H1 (cell line): ENCODE results near the gene WDR74. TPM values are rescaled to one million over a fixed set of nuclear protein-coding genes. Genes with fewer than 3 reads are reported as not detected.

ENCODE experiments used
- CBX5 ChIP-seq: fragments of 300-800, 300-1000 bp; sonication (generic); IDR thresholded peaks from 2 replicates; pipeline ENCODE4 v1.7.1; 2016; ENCODE audit warnings: antibody characterized with exemption, low read length, low read depth
- CTBP2 ChIP-seq: IDR thresholded peaks from 2 replicates; pipeline ENCODE4 v1.7.0; 2011; ENCODE audit warnings: borderline replicate concordance, mild to moderate bottlenecking, moderate library complexity, mixed read lengths, low read length; ENCODE audit not compliant: insufficient read depth, insufficient read length
- EP300 ChIP-seq, 2 experiments: IDR thresholded peaks; 1 replicate in 1 of 2; 2 replicates in 1 of 2; pipeline ENCODE4 v1.6.1; 2011 to 2012; ENCODE audit warnings: low read depth in 2 of 2, low read length in 2 of 2, mild to moderate bottlenecking in 2 of 2, borderline replicate concordance in 1 of 2, inconsistent platforms in 1 of 2, moderate library complexity in 1 of 2
- GABPA ChIP-seq: IDR thresholded peaks from 2 replicates; pipeline ENCODE4 v1.6.1; 2011; ENCODE audit warnings: mild to moderate bottlenecking, low read length, moderate library complexity, borderline replicate concordance; ENCODE audit not compliant: insufficient read depth
- HDAC2 ChIP-seq, 2 experiments: fragments of 300-600 bp in 1 of 2; sonication (generic) in 1 of 2; IDR thresholded peaks; 2 replicates each; pipeline ENCODE4 v1.6.1; 2011 to 2012; ENCODE audit warnings: low read depth in 2 of 2, low read length in 2 of 2, mild to moderate bottlenecking in 2 of 2, moderate library complexity in 2 of 2, borderline replicate concordance in 1 of 2, inconsistent platforms in 1 of 2
- HDAC6 ChIP-seq: IDR thresholded peaks from one replicate; pipeline ENCODE4 v1.7.1; 2012; ENCODE audit warnings: low read depth, mild to moderate bottlenecking, inconsistent platforms, low read length, moderate library complexity
- NANOG ChIP-seq: IDR thresholded peaks from 2 replicates; pipeline ENCODE4 v1.6.1; 2011; ENCODE audit warnings: low read length, low read depth, mild to moderate bottlenecking, inconsistent platforms; ENCODE audit not compliant: insufficient read depth, poor library complexity, severe bottlenecking
- PHF8 ChIP-seq: fragments of 200-600 bp; sonication (generic); conservative IDR thresholded peaks from 2 replicates; pipeline ENCODE4 v1.7.1; 2012; ENCODE audit warnings: low read depth, mild to moderate bottlenecking, inconsistent platforms, low read length, moderate library complexity
- POLR2AphosphoS5 ChIP-seq: IDR thresholded peaks from 2 replicates; pipeline ENCODE4 v1.6.1; 2011; ENCODE audit warnings: low read depth, low read length
- RAD21 ChIP-seq, 2 experiments: IDR thresholded peaks in 1 of 2; conservative IDR thresholded peaks in 1 of 2; 2 replicates each; pipeline ENCODE4 v1.6.1; 2011; ENCODE audit warnings: low read depth in 2 of 2, low read length in 2 of 2, improper control_type of control experiment in 1 of 2, inconsistent platforms in 1 of 2, mild to moderate bottlenecking in 1 of 2, moderate library complexity in 1 of 2
- RNF2 ChIP-seq: fragments of 200-900, 300-1000 bp; sonication (generic); IDR thresholded peaks from 2 replicates; pipeline ENCODE4 v1.7.1; 2016; ENCODE audit warnings: borderline replicate concordance, low read depth, mild to moderate bottlenecking, antibody characterized with exemption, low read length; ENCODE audit not compliant: poor library complexity, severe bottlenecking; ENCODE audit errors: missing control alignments
- SAP30 ChIP-seq: fragments of 300-600 bp; sonication (generic); IDR thresholded peaks from 2 replicates; pipeline ENCODE4 v1.7.1; 2012; ENCODE audit warnings: low read length, moderate library complexity, mild to moderate bottlenecking, inconsistent platforms; ENCODE audit not compliant: insufficient read depth, insufficient replicate concordance
- SP2 ChIP-seq: IDR thresholded peaks from 2 replicates; pipeline ENCODE4 v1.6.1; 2012; ENCODE audit warnings: mild to moderate bottlenecking, low read length, inconsistent platforms
- TBP ChIP-seq: IDR thresholded peaks from 2 replicates; pipeline ENCODE4 v1.6.1; 2011; ENCODE audit warnings: low read depth, low read length, improper control_type of control experiment
- TEAD4 ChIP-seq: IDR thresholded peaks from 2 replicates; pipeline ENCODE4 v1.6.1; 2012; ENCODE audit warnings: low read depth, low read length, inconsistent platforms, mixed read lengths
- polyA plus RNA-seq, 7 experiments: library from polyadenylated mRNA; depleted of rRNA in 3 of 7; stranded (reverse) in 5 of 7; unstranded in 2 of 7; fragments of >200 nt in 5 of 7; fragments of 200-250 nt in 2 of 7; gene quantifications; 1 replicate in 5 of 7; 2 replicates in 1 of 7; 4 replicates in 1 of 7; pipeline versions ENCODE4 v1.2.1 to v1.2.3, GENCODE V29; 2011 to 2013; ENCODE audit warnings: missing spikeins in 2 of 7, mixed read lengths in 2 of 7
- total RNA-seq: library from RNA; stranded (reverse); fragmentation: NEBNext Ultra II Directional; extraction: Animal tissue kit (Norgen Biotek cat#: 25700); gene quantifications from 2 replicates; pipeline ENCODE4 v1.2.1, GENCODE V29; 2021
- TF ChIP-seq, protein P1 (sequence below): IDR thresholded peaks from 2 replicates; pipeline ENCODE4 v1.6.1; 2011; ENCODE audit warnings: low read length, improper control_type of control experiment
- TF ChIP-seq, protein P2 (sequence below): IDR thresholded peaks from 2 replicates; pipeline ENCODE4 v1.6.1; 2012; ENCODE audit warnings: inconsistent platforms
- TF ChIP-seq, protein P3 (sequence below): IDR thresholded peaks from 2 replicates; pipeline ENCODE4 v1.6.1; 2012; ENCODE audit warnings: inconsistent platforms

WDR74 gene
- total and polyA plus RNA-seq, 2 of the 8 experiments (the other 6 are each of a cell fraction or from before 2014, with no cell fraction given), result 93.6 to 97.0 TPM

DNA sequence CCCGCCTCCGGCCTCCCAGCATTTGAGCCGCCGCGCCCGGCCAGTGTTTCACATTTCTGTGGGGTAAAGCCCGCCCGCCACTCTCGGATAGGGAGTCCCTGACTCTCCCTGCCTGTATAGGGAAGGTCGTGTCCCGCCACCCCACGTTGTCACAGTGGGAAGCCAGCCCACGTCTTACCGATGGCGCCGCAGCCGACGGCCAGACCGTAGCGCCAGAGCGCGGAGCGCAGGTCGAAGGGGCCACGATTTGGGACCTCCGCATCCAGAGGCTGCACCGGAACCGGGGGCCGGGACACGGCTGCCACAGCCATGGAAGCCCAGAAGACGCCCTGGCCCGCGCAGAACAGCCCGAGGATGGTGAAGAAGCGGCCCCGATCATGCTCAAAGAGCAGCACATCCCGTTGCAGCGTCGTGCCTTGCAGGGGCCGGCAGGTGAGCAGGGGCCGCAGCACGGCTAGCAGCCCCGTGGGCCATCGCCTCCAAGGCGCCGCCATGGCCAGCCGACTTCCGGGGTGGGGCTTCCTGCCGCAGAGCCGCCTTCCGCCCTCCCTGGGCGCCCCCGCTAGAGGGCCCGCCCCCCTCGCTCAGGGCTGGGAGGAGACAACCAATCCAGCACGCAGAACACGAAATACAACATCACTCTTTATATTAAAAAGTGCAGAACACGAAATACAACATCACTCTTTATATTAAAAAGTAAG is 47.7 kb downstream of the WDR74 start, which contains the start of gene TMEM223 (continued):
- TF ChIP-seq, protein P1, sequence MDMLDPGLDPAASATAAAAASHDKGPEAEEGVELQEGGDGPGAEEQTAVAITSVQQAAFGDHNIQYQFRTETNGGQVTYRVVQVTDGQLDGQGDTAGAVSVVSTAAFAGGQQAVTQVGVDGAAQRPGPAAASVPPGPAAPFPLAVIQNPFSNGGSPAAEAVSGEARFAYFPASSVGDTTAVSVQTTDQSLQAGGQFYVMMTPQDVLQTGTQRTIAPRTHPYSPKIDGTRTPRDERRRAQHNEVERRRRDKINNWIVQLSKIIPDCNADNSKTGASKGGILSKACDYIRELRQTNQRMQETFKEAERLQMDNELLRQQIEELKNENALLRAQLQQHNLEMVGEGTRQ, result no peak
- TF ChIP-seq CTBP2, result no peak
- TF ChIP-seq, protein P2, sequence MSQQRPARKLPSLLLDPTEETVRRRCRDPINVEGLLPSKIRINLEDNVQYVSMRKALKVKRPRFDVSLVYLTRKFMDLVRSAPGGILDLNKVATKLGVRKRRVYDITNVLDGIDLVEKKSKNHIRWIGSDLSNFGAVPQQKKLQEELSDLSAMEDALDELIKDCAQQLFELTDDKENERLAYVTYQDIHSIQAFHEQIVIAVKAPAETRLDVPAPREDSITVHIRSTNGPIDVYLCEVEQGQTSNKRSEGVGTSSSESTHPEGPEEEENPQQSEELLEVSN, result peak; percentile 57; the same call in 1 of the 2 replicates
- no peak for TF ChIP-seq RNF2
- TF ChIP-seq RAD21 (IDR thresholded peaks at IDR 0.05 in 1 of 2, conservative IDR thresholded peaks at IDR 0.05 in 1 of 2; ENCODE audit: low read depth in 2 of 2, low read length in 2 of 2), result no peak
- TF ChIP-seq POLR2AphosphoS5, result peak; percentile 89
- TF ChIP-seq TEAD4, result no peak
- TF ChIP-seq GABPA, result peak; percentile 81
- TF ChIP-seq SAP30, result no peak
- 0 out of 4 replicates have a peak, but pooled peaks of 1 of the 2 experiments have one; percentile 55 for TF ChIP-seq HDAC2 (IDR thresholded peaks at IDR 0.05; ENCODE audit: borderline replicate concordance in 1 of 2, low read depth in 2 of 2, low read length in 2 of 2)
- TF ChIP-seq NANOG, result no peak
- TF ChIP-seq TBP, result peak; percentile 55; the same call in 1 of the 2 replicates
- TF ChIP-seq EP300 (IDR thresholded peaks at IDR 0.05; ENCODE audit: borderline replicate concordance in 1 of 2, low read depth in 2 of 2, low read length in 2 of 2), result no peak
- TF ChIP-seq, protein P3, sequence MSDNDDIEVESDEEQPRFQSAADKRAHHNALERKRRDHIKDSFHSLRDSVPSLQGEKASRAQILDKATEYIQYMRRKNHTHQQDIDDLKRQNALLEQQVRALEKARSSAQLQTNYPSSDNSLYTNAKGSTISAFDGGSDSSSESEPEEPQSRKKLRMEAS, result peak; percentile 80
- no peak for TF ChIP-seq CBX5
- no peak for TF ChIP-seq HDAC6
- TF ChIP-seq SP2, result no peak
- peak; percentile 99 for TF ChIP-seq PHF8
